ENCODE data around the gene NINJ1. TPM values are rescaled to one million over a fixed set of nuclear protein-coding genes. Genes with fewer than 3 reads are reported as not detected.
A peak's percentile ranks its signal among the peaks of the same experiment; 100 is the strongest.

The NINJ1 gene
- total and polyA plus RNA-seq, 2 experiments from 2014 or later = 34.6 to 51.7 TPM

GRCh38 chr9:93178851-93179786 lies 45.1 kb upstream of the NINJ1 start:
- no peak overlapping the region for H3K27ac ChIP-seq

GRCh38 chr9:93177676-93178075 lies 43.6 kb upstream of the NINJ1 start:
- Histone ChIP-seq H3K27me3 (peaks cover 13% of the 10 kb centered on the region), H3K9me3 (ENCODE audit: low read depth) (no peaks in the 10 kb centered on the region), H3K4me1 (ENCODE audit: low read depth) (peaks cover 12% of the 10 kb centered on the region), H3K36me3 (no peaks in the 10 kb centered on the region), H3K27ac (no peak overlapping the region), H3K4me3 (no peak overlapping the region)
- no peak for DNase-seq (ENCODE audit: low read depth in 1 of 2, low spot score in 1 of 2)
- TF ChIP-seq CTCF (IDR thresholded peaks at IDR 0.05; ENCODE audit: low read depth, low read length) = no peak

More at GRCh38 chr9:93178851-93179786, 45.1 kb upstream of the NINJ1 start:
- no peak for TF ChIP-seq CTCF (IDR thresholded peaks at IDR 0.05; ENCODE audit: low read depth, low read length)
- H3K4me1 ChIP-seq (ENCODE audit: low read depth) = peaks cover under 1% of the 10 kb centered on the region
- no peak overlapping the region for H3K4me3 ChIP-seq
- no peak for DNase-seq (ENCODE audit: low read depth in 1 of 2, low spot score in 1 of 2)
- H3K27me3 ChIP-seq = peaks cover 23% of the 10 kb centered on the region
- H3K36me3 ChIP-seq = no peaks in the 10 kb centered on the region
- no peaks in the 10 kb centered on the region for H3K9me3 ChIP-seq (ENCODE audit: low read depth)

GRCh38 chr9:93174976-93175375 lies 40.9 kb upstream of the NINJ1 start:
- H3K4me3 ChIP-seq = no peak overlapping the region
- H3K27me3 ChIP-seq = no peaks in the 10 kb centered on the region
- H3K9me3 ChIP-seq (ENCODE audit: low read depth) = no peaks in the 10 kb centered on the region
- H3K36me3 ChIP-seq = no peaks in the 10 kb centered on the region
- no peak for DNase-seq (ENCODE audit: low read depth in 1 of 2, low spot score in 1 of 2)
- peaks cover 12% of the 10 kb centered on the region for H3K4me1 ChIP-seq (ENCODE audit: low read depth)
- no peak for TF ChIP-seq CTCF (IDR thresholded peaks at IDR 0.05; ENCODE audit: low read depth, low read length)
- no peak overlapping the region for H3K27ac ChIP-seq

GRCh38 chr9:93173365-93174051 lies 39.5 kb upstream of the NINJ1 start:
- no peaks in the 10 kb centered on the region for H3K36me3 ChIP-seq
- H3K27me3 ChIP-seq = no peaks in the 10 kb centered on the region
- TF ChIP-seq CTCF (IDR thresholded peaks at IDR 0.05; ENCODE audit: low read depth, low read length) = no peak
- peak; percentile 57 to 58 for DNase-seq (ENCODE audit: low read depth in 1 of 2, low spot score in 1 of 2)
- H3K4me3 ChIP-seq = no peak overlapping the region
- no peak overlapping the region for H3K27ac ChIP-seq
- peaks cover 12% of the 10 kb centered on the region for H3K4me1 ChIP-seq (ENCODE audit: low read depth)
- H3K9me3 ChIP-seq (ENCODE audit: low read depth) = no peaks in the 10 kb centered on the region

- Histone ChIP-seq H3K36me3 (no peaks in the 10 kb centered on the region), H3K27ac (no peak overlapping the region), H3K4me1 (ENCODE audit: low read depth) (peaks cover 12% of the 10 kb centered on the region), H3K9me3 (ENCODE audit: low read depth) (no peaks in the 10 kb centered on the region), H3K4me3 (no peak overlapping the region), H3K27me3 (no peaks in the 10 kb centered on the region)
- no peak for TF ChIP-seq CTCF (IDR thresholded peaks at IDR 0.05; ENCODE audit: low read depth, low read length)
- no peak for DNase-seq (ENCODE audit: low read depth in 1 of 2, low spot score in 1 of 2)
Observed at GRCh38 chr9:93172666-93173364, 38.8 kb upstream of the NINJ1 start.
